NB4 (cell line): Measurements from ENCODE around the gene IAH1.

Experiments
- DNase-seq: peaks from one replicate; pipeline ENCODE4 v3.0.0; 2010; ENCODE audit warnings: low read depth
- H3K4me3 ChIP-seq: one replicate; pipeline ENCODE4 v1.5.1; 2011; ENCODE audit warnings: mild to moderate bottlenecking, low read depth, low read length, moderate library complexity
- CTCF ChIP-seq: IDR thresholded peaks from one replicate; pipeline ENCODE4 v1.5.1; 2012; ENCODE audit warnings: low read depth, low read length
- MAX ChIP-seq: IDR thresholded peaks from 2 replicates; pipeline ENCODE4 v1.6.1; 2011; ENCODE audit warnings: low read depth, low read length
- MYC ChIP-seq: IDR thresholded peaks from 2 replicates; pipeline ENCODE4 v1.6.1; 2011; ENCODE audit warnings: low read depth, low read length
- POLR2A ChIP-seq: IDR thresholded peaks from 2 replicates; pipeline ENCODE4 v1.6.1; 2011; ENCODE audit warnings: mild to moderate bottlenecking; ENCODE audit not compliant: insufficient read length; ENCODE audit errors: extremely low read depth

Gene IAH1

GRCh38 chr2:9465170-9465569 lies 9.2 kb upstream of the IAH1 start:
- no peak overlapping the region for H3K4me3 ChIP-seq
- no peak for TF ChIP-seq MAX
- no peak for TF ChIP-seq POLR2A
- TF ChIP-seq MYC = no peak
- TF ChIP-seq CTCF = no peak
- DNase-seq = no peak

- no peak for DNase-seq
- TF ChIP-seq CTCF = no peak
- TF ChIP-seq MYC = no peak
- no peak for TF ChIP-seq MAX
- no peak for TF ChIP-seq POLR2A
- H3K4me3 ChIP-seq = no peak overlapping the region
Observed at GRCh38 chr2:9466147-9466683, 8.1 kb upstream of the IAH1 start.

- no peak overlapping the region for H3K4me3 ChIP-seq
- DNase-seq = no peak
- TF ChIP-seq POLR2A = no peak
- no peak for TF ChIP-seq CTCF
- TF ChIP-seq MYC = no peak
- TF ChIP-seq MAX = no peak
Observed at GRCh38 chr2:9467687-9468086, 6.7 kb upstream of the IAH1 start.

GRCh38 chr2:9471206-9471605 lies 3.1 kb upstream of the IAH1 start:
- no peak overlapping the region for H3K4me3 ChIP-seq
- DNase-seq = no peak
- TF ChIP-seq CTCF (no peak), MAX (no peak), MYC (no peak), POLR2A (no peak)

GRCh38 chr2:9472511-9472910 lies 1.8 kb upstream of the IAH1 start:
- DNase-seq = no peak
- TF ChIP-seq MYC (no peak), POLR2A (no peak), CTCF (no peak), MAX (no peak)
- no peak overlapping the region for H3K4me3 ChIP-seq
